Nephron progenitor cell (in vitro differentiated cells): ENCODE results near the gene SNAP29.
A peak's percentile ranks its signal among the peaks of the same experiment; 100 is the strongest.

Experiments
- DNase-seq: peaks from one replicate; pipeline ENCODE4 v3.0.0; 2021
- H3K27ac Mint-ChIP-seq: 2 replicates; pipeline ENCODE4 v1.8.0; 2021; ENCODE audit warnings: mild to moderate bottlenecking, moderate library complexity, mixed read lengths
- H3K27me3 Mint-ChIP-seq: 2 replicates; pipeline ENCODE4 v1.8.0; 2021; ENCODE audit warnings: mild to moderate bottlenecking, low read depth, mixed read lengths; ENCODE audit not compliant: poor library complexity
- H3K36me3 Mint-ChIP-seq: 2 replicates; pipeline ENCODE4 v1.8.0; 2021; ENCODE audit warnings: low read depth, mixed read lengths
- H3K4me1 Mint-ChIP-seq: 2 replicates; pipeline ENCODE4 v1.8.0; 2021; ENCODE audit warnings: mixed read lengths
- H3K4me3 Mint-ChIP-seq: 2 replicates; pipeline ENCODE4 v1.8.0; 2021; ENCODE audit warnings: mild to moderate bottlenecking, moderate library complexity, mixed read lengths
- H3K9me3 Mint-ChIP-seq: 2 replicates; pipeline ENCODE4 v1.8.0; 2021; ENCODE audit warnings: mild to moderate bottlenecking, moderate library complexity, mixed read lengths
- CTCF ChIP-seq: fragments of 200-600 bp; sonication (generic); IDR thresholded peaks from 2 replicates; pipeline ENCODE4 v1.5.0; 2021; ENCODE audit warnings: antibody characterized with exemption

Gene SNAP29

GRCh38 chr22:20877715-20878114 lies 18.9 kb downstream of the SNAP29 start:
- Mint-ChIP-seq H3K4me1 (peaks cover 11% of the 10 kb centered on the region), H3K27me3 (no peaks in the 10 kb centered on the region), H3K4me3 (no peak overlapping the region), H3K27ac (no peak overlapping the region), H3K36me3 (peaks cover 29% of the 10 kb centered on the region), H3K9me3 (no peaks in the 10 kb centered on the region)
- DNase-seq: no peak
- no peak for TF ChIP-seq CTCF

GRCh38 chr22:20881231-20881630 lies 22.4 kb downstream of the SNAP29 start:
- Mint-ChIP-seq H3K9me3 (no peaks in the 10 kb centered on the region), H3K4me3 (no peak overlapping the region), H3K27ac (no peak overlapping the region), H3K4me1 (peaks cover 21% of the 10 kb centered on the region), H3K36me3 (peaks cover 25% of the 10 kb centered on the region), H3K27me3 (no peaks in the 10 kb centered on the region)
- no peak for DNase-seq
- no peak for TF ChIP-seq CTCF

GRCh38 chr22:20881869-20882815 lies 23.3 kb downstream of the SNAP29 start:
- Mint-ChIP-seq H3K27ac (no peak overlapping the region), H3K4me1 (peaks cover 16% of the 10 kb centered on the region), H3K36me3 (peaks cover 22% of the 10 kb centered on the region), H3K9me3 (no peaks in the 10 kb centered on the region), H3K27me3 (no peaks in the 10 kb centered on the region), H3K4me3 (no peak overlapping the region)
- DNase-seq: no peak
- no peak for TF ChIP-seq CTCF

GRCh38 chr22:20882855-20883254 lies 24.0 kb downstream of the SNAP29 start:
- Mint-ChIP-seq H3K4me1 (peaks cover 16% of the 10 kb centered on the region), H3K36me3 (peaks cover 29% of the 10 kb centered on the region), H3K9me3 (no peaks in the 10 kb centered on the region), H3K4me3 (no peak overlapping the region), H3K27ac (no peak overlapping the region), H3K27me3 (no peaks in the 10 kb centered on the region)
- DNase-seq: no peak
- no peak for TF ChIP-seq CTCF

GRCh38 chr22:20884454-20884853 lies 25.6 kb downstream of the SNAP29 start:
- H3K27me3 Mint-ChIP-seq: peaks cover 3% of the 10 kb centered on the region
- TF ChIP-seq CTCF: no peak
- H3K4me3 Mint-ChIP-seq: no peak overlapping the region
- H3K27ac Mint-ChIP-seq: peak overlapping the region; percentile 78
- peaks cover 38% of the 10 kb centered on the region for H3K36me3 Mint-ChIP-seq
- peaks cover 16% of the 10 kb centered on the region for H3K4me1 Mint-ChIP-seq
- H3K9me3 Mint-ChIP-seq: no peaks in the 10 kb centered on the region
- no peak for DNase-seq
